HG02870 (cell line): Measurements from ENCODE around the gene IGLL5.

Experiments
- ATAC-seq: cut with Tn5 transposase; IDR thresholded peaks from one replicate; pipeline ENCODE4 v1.9.1; 2021; ENCODE audit warnings: mild to moderate bottlenecking, moderate library complexity; ENCODE audit not compliant: unreplicated experiment

IGLL5 gene

DNA sequence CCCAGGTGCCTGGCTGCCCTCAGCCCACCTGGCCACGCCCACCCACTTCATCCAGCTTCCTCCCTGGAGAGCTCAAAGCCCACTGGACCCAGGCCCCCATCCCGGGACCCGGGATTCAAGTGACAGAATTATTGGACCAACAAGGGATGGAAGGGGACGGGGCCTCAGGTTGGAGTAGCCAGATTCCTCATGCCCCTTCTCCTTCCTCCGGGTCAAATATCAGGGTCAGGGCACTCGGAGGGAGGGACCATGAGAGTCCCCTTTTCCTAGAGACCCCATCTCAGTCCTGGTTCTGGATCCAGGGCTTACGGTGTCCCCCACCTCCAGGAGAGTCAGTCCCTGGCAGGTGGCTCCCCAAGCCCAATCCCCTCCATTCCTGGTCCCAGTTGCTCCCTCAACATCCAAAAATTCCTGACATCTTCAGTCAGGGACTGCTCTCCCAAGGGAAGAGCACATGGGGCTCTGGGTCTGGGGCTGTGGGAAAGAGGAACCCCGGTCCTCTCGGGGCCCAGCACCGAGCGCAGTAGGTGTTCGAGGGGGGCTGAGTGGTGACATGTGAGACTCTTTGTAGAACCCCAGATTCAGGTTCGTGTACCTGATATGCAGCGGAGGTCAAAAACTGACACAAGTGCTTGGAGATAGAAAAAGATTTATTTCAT, 37.7 kb downstream of the IGLL5 start:
- ATAC-seq = no peak

- ATAC-seq = no peak
Observed at GRCh38 chr22:22925805-22926369, 38.3 kb downstream of the IGLL5 start.

- no peak for ATAC-seq
Observed at GRCh38 chr22:22926370-22927195, 39.0 kb downstream of the IGLL5 start.

- no peak for ATAC-seq
Observed at GRCh38 chr22:22927196-22927887, 39.7 kb downstream of the IGLL5 start.

DNA sequence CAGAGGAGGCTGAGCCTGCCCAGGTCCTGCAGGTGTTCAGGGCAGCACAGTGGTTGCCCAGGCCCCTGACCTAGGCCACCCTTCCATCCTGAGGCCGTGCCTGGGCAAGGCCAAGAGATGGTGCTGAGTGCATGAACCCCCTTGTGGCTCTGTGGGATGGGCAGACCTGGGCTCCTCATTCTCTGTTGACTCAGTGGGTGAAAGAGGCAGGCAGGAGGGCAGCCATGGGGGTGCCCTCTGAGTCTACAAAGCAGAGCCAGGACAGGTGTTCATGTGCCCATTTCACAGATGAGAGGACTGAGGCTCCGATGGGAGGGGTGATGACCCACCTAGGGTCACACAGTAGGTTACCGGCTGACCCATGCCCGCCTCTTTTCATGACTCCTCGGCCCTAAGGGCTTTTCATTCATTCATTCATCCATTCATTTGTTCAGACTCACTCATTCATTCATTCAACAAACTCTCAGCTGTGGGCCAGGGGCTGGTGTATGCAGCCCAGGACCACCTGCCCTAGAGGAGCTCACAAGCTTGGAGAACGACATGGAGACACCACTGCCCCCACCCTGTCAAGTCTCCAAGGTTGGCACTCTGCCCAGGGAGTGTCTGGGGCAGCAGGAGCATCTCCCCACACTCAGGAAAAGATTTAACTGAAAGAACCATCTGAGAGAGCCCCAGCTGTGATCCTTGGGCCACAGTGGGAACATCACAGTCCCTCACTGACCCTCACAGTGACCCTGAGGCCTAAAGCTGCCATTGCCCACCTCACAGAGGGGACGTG, 40.5 kb downstream of the IGLL5 start:
- no peak for ATAC-seq

- ATAC-seq = peak; percentile 88
Observed at GRCh38 chr22:22928666-22929380, 41.2 kb downstream of the IGLL5 start.

GRCh38 chr22:22929381-22930221, 42.0 kb downstream of the IGLL5 start:
- ATAC-seq = no peak

GRCh38 chr22:22930222-22930497, 42.5 kb downstream of the IGLL5 start:
- no peak for ATAC-seq

DNA sequence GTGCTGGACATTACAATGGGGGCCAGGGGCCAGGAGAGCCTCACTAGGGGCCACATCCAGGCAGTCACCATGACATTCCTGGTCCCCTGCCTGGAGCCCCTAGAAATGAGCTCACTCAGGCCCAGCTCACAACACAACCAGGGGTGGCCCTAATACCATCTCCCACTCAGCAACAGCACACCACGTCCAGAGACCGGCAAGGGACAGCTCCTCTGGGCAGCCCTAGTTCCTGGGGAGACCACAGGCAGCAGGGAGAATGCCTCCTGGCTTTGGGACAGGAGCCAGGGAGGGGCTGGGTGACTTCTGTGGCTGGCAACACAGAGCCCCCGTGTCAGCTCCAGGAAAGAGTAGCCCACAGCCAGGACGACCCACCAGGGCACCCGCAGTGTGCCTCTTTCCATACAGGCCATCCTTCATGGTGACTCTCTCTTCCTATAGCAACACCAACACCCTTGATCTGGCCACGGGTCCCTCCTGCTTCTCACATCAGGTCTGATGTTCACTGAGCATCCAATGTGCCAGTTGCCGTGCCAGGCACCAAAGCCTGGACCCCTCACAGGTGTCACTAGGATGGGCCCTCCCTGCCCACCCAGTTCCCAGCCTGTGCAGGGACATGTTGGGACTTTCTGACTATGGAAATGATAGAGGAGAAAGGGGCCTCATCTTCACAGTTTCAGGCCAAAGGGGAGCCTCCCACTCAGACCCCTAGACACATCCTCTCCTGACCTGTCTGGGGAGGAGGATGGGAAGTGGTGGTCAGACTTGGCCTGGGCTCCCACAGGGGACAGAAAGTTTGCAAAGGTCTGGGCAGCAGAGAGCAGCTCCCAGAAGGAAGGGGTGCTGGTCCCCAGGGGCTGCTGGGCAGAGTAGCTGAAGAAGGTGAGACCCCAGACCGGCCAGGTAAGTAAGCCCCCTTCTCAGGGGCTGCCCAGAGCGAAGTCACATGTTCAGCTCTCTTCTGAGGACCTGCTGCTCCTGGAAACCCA, 43.2 kb downstream of the IGLL5 start:
- no peak for ATAC-seq

GRCh38 chr22:22931557-22932270, 44.1 kb downstream of the IGLL5 start:
- no peak for ATAC-seq

- ATAC-seq = no peak
Observed at GRCh38 chr22:22932512-22932941, 44.9 kb downstream of the IGLL5 start.

GRCh38 chr22:22933100-22933806, 45.6 kb downstream of the IGLL5 start:
- ATAC-seq = no peak

GRCh38 chr22:22933807-22934542, 46.4 kb downstream of the IGLL5 start:
- ATAC-seq = no peak

GRCh38 chr22:22934543-22935055, 47.0 kb downstream of the IGLL5 start:
- no peak for ATAC-seq

DNA sequence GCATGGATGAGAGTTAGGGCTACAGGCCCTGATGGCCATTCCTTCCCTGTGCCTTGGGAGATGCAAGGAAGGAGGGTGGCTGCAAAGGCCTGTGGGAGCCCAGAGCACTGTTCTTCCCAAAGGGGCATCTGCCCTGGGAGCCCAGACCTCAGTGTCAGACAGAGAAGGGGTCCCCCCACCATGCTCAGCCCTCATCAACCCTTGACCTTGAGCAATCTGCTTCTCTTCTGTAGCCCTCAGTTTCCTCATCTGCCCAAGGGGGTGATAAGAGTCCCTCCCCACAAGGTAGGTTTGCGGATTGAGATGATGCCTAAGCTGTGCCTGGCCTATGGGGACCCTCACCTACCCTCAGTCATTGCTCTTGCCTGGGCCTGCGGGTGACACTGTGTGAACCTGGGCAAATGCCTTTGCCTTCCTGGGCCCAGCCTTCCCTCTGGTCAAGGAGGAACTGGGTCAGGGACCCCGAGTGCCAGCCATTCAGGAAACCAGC, 47.5 kb downstream of the IGLL5 start:
- peak; percentile 23 for ATAC-seq
